ENCODE results near the gene TIMELESS.
A peak's percentile ranks its signal among the peaks of the same experiment; 100 is the strongest.
"Not testable (repeated sequence)": the region's sequence is repeated elsewhere in the genome, so short reads cannot be mapped to it uniquely, and the experiment has no call there.

TIMELESS gene

DNA sequence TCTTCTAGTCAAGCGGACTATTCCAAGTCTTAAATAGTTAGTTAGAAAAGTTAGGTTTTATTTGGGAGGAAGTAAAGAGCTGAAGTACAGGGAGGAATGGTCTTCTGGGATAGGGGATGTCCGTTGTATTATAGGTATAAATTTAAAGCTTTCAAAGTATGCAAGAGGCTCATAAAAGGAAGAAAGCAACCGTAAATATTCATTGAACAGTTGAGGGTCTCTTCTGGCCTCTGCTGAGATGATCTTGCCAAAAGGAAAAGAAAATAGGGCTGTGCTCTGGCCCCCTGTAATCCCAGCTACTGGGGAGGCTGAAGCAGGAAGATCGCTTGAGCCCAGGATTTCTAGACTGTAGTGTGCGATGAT is 377 bp upstream of the TIMELESS start:
- H3K9ac ChIP-seq (ENCODE audit: low read depth, low read length, poor library complexity, severe bottlenecking) = peak overlapping the region; percentile 97
- H4K20me1 ChIP-seq (ENCODE audit: insufficient read depth, low read length, poor library complexity, severe bottlenecking) = no peaks in the 10 kb centered on the region
- H2AFZ ChIP-seq (ENCODE audit: low read length) = peak overlapping the region; percentile 87
- no peaks in the 10 kb centered on the region for H3K9me3 ChIP-seq (ENCODE audit: insufficient read depth, low read depth, low read length)
- H3F3A ChIP-seq (ENCODE audit: low read depth) = no peaks in the 10 kb centered on the region
- no peaks in the 10 kb centered on the region for H3K36me3 ChIP-seq (ENCODE audit: insufficient read depth, low read length)
- H3K9me2 ChIP-seq (replicated peaks; ENCODE audit: low read depth, low read length) = no peaks in the 10 kb centered on the region
- peak overlapping the region; percentile 89 for H3K4me2 ChIP-seq (ENCODE audit: low read depth, low read length, poor library complexity, severe bottlenecking)
- peaks cover 18% of the 10 kb centered on the region for H3K79me2 ChIP-seq (ENCODE audit: insufficient read depth, low read length)
- H3K4me1 ChIP-seq (ENCODE audit: insufficient read depth, low read length, poor library complexity, severe bottlenecking) = peaks cover 18% of the 10 kb centered on the region
- TF ChIP-seq, protein P1, sequence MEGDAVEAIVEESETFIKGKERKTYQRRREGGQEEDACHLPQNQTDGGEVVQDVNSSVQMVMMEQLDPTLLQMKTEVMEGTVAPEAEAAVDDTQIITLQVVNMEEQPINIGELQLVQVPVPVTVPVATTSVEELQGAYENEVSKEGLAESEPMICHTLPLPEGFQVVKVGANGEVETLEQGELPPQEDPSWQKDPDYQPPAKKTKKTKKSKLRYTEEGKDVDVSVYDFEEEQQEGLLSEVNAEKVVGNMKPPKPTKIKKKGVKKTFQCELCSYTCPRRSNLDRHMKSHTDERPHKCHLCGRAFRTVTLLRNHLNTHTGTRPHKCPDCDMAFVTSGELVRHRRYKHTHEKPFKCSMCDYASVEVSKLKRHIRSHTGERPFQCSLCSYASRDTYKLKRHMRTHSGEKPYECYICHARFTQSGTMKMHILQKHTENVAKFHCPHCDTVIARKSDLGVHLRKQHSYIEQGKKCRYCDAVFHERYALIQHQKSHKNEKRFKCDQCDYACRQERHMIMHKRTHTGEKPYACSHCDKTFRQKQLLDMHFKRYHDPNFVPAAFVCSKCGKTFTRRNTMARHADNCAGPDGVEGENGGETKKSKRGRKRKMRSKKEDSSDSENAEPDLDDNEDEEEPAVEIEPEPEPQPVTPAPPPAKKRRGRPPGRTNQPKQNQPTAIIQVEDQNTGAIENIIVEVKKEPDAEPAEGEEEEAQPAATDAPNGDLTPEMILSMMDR (conservative IDR thresholded peaks at IDR 0.05; ENCODE audit: low read length) = no peak
- no peak for TF ChIP-seq EZH2phosphoT487 (IDR thresholded peaks at IDR 0.05; ENCODE audit: borderline replicate concordance)
- no peaks in the 10 kb centered on the region for H3K27me3 ChIP-seq (ENCODE audit: insufficient read depth, low read length, poor library complexity, severe bottlenecking)
- peak overlapping the region; percentile 99 for H3K4me3 ChIP-seq (ENCODE audit: low read length, poor library complexity, severe bottlenecking)

DNA sequence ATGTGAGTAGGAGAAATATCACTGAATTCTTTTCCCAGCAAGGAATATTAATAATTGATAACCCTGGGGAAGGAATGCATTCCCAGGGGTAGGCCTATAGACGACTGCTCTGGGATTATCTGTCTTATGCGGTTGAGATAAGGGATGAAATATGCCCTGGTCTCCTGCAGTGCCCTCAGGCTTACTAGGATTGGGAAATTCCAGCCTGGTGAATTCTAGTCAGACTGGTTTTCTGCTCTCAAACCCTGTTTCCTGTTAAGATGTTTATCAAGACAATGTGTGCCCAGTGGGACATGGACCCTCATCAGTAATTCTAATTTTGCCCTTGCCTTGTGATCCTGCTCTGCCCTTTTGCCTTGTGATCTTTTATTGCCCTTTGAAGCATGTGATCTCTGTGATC is 6.0 kb downstream of the TIMELESS start:
- H3K36me3 ChIP-seq (ENCODE audit: insufficient read depth, low read length); H2AFZ ChIP-seq (ENCODE audit: low read length); H3K9me2 ChIP-seq (replicated peaks; ENCODE audit: low read depth, low read length); H3K9me3 ChIP-seq (ENCODE audit: insufficient read depth, low read depth, low read length); H3K4me2 ChIP-seq (ENCODE audit: low read depth, low read length, poor library complexity, severe bottlenecking); H3K4me3 ChIP-seq (ENCODE audit: low read length, poor library complexity, severe bottlenecking); H4K20me1 ChIP-seq (ENCODE audit: insufficient read depth, low read length, poor library complexity, severe bottlenecking); H3K9ac ChIP-seq (ENCODE audit: low read depth, low read length, poor library complexity, severe bottlenecking); H3K27me3 ChIP-seq (ENCODE audit: insufficient read depth, low read length, poor library complexity, severe bottlenecking); H3F3A ChIP-seq (ENCODE audit: low read depth): not testable (repeated sequence)
- Histone ChIP-seq H3K79me2 (ENCODE audit: insufficient read depth, low read length) (peaks cover 15% of the 10 kb centered on the region), H3K4me1 (ENCODE audit: insufficient read depth, low read length, poor library complexity, severe bottlenecking) (peaks cover 10% of the 10 kb centered on the region)

DNA sequence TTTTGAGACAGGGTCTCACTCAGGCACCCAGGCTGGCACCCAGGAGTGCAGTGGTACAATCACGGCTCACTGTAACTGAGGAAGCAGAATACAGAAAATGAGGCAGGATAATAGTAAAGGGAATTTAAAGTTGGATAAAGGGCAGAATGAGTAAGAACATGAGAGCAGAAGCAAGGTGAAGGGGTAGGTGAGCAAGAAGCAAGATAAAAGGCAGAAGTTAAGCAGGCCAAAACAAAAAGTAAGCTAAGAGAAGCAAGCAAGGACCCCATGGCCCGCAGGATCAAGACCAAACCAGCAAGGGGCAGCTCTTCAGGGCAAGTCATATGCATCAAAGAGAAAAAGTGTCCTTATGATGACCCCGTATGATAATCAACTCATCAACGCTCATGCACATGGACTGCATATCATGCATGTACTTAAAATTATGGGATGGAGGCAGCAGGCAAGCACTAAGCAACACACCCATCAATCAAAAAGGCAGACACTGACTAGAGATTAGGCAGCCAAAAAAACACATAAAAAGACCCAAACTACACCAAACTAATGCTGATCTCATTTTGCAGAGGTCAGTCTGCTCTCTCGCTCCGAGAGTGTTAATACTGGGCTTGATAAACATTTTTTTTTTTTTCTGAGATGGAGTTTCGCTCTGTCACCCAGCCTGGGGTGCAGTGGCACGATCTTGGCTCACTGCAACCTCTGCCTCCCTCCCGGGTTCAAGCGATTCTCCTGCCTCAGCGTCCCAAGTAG is 11.6 kb downstream of the TIMELESS start:
- H3K4me1 ChIP-seq (ENCODE audit: insufficient read depth, low read length, poor library complexity, severe bottlenecking) = no peaks in the 10 kb centered on the region
- H3K4me3 ChIP-seq (ENCODE audit: low read length, poor library complexity, severe bottlenecking) = no peak overlapping the region
- no peaks in the 10 kb centered on the region for H4K20me1 ChIP-seq (ENCODE audit: insufficient read depth, low read length, poor library complexity, severe bottlenecking)
- TF ChIP-seq EZH2phosphoT487 (IDR thresholded peaks at IDR 0.05; ENCODE audit: borderline replicate concordance) = no peak
- TF ChIP-seq, protein P1 (conservative IDR thresholded peaks at IDR 0.05; ENCODE audit: low read length) = no peak
- no peak overlapping the region for H3K9ac ChIP-seq (ENCODE audit: low read depth, low read length, poor library complexity, severe bottlenecking)
- no peak overlapping the region for H2AFZ ChIP-seq (ENCODE audit: low read length)
- H3K27me3 ChIP-seq (ENCODE audit: insufficient read depth, low read length, poor library complexity, severe bottlenecking) = no peaks in the 10 kb centered on the region
- no peaks in the 10 kb centered on the region for H3F3A ChIP-seq (ENCODE audit: low read depth)
- H3K9me3 ChIP-seq (ENCODE audit: insufficient read depth, low read depth, low read length) = no peaks in the 10 kb centered on the region
- peaks cover 12% of the 10 kb centered on the region; the same call in 1 of the 2 replicates for H3K36me3 ChIP-seq (ENCODE audit: insufficient read depth, low read length)
- no peak overlapping the region for H3K4me2 ChIP-seq (ENCODE audit: low read depth, low read length, poor library complexity, severe bottlenecking)
- H3K79me2 ChIP-seq (ENCODE audit: insufficient read depth, low read length) = peaks cover 18% of the 10 kb centered on the region; the same call in 1 of the 2 replicates
- no peaks in the 10 kb centered on the region for H3K9me2 ChIP-seq (replicated peaks; ENCODE audit: low read depth, low read length)

DNA sequence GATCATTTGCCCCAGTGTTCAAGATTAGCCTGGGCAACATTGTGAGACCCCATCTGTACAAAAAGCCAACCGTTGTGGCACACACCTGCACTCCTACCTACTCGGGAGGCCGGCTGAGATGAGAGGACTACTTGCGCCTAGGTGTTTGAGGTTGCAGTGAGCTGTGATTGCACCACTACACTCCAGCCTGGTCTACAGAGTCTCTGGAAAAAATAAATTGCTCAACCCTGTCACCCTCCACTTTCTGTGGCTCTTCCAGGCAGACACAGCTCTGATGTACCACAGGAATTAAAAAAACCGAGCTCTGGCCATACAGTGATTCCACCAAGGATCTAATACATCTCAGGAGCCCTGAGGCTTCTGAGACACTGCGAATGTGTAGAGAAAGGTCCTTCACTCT is 14.4 kb downstream of the TIMELESS start:
- Histone ChIP-seq H3K27me3 (ENCODE audit: insufficient read depth, low read length, poor library complexity, severe bottlenecking) (no peaks in the 10 kb centered on the region), H3K4me3 (ENCODE audit: low read length, poor library complexity, severe bottlenecking) (no peak overlapping the region), H3K36me3 (ENCODE audit: insufficient read depth, low read length) (peaks cover 34% of the 10 kb centered on the region; the same call in 1 of the 2 replicates), H3K9me3 (ENCODE audit: insufficient read depth, low read depth, low read length) (no peaks in the 10 kb centered on the region), H2AFZ (ENCODE audit: low read length) (no peak overlapping the region), H4K20me1 (ENCODE audit: insufficient read depth, low read length, poor library complexity, severe bottlenecking) (no peaks in the 10 kb centered on the region), H3K4me2 (ENCODE audit: low read depth, low read length, poor library complexity, severe bottlenecking) (no peak overlapping the region), H3F3A (ENCODE audit: low read depth) (no peaks in the 10 kb centered on the region), H3K4me1 (ENCODE audit: insufficient read depth, low read length, poor library complexity, severe bottlenecking) (no peaks in the 10 kb centered on the region), H3K79me2 (ENCODE audit: insufficient read depth, low read length) (peaks cover 15% of the 10 kb centered on the region; the same call in 1 of the 2 replicates), H3K9me2 (replicated peaks; ENCODE audit: low read depth, low read length) (no peaks in the 10 kb centered on the region), H3K9ac (ENCODE audit: low read depth, low read length, poor library complexity, severe bottlenecking) (no peak overlapping the region)
- no peak for TF ChIP-seq EZH2phosphoT487 (IDR thresholded peaks at IDR 0.05; ENCODE audit: borderline replicate concordance)

All from Loucy (cell line).